ENCODE measurements around the gene LIME1.
A peak's percentile ranks its signal among the peaks of the same experiment; 100 is the strongest.
"Not testable (repeated sequence)": the region's sequence is repeated elsewhere in the genome, so short reads cannot be mapped to it uniquely, and the experiment has no call there.

The LIME1 gene

GRCh38 chr20:63718996-63719395, 17.5 kb upstream of the LIME1 start:
- no peaks in the 10 kb centered on the region; the same call in 1 of the 2 replicates for H3K9me3 ChIP-seq (ENCODE audit: control insufficient read depth, insufficient read depth, low read length)
- H3K9me2 ChIP-seq (replicated peaks; ENCODE audit: control insufficient read depth, low read length) = no peaks in the 10 kb centered on the region
- peaks cover 54% of the 10 kb centered on the region for H3K36me3 ChIP-seq (ENCODE audit: control insufficient read depth, low read length)
- H4K20me1 ChIP-seq (ENCODE audit: control insufficient read depth, insufficient read depth, low read depth, low read length) = no peaks in the 10 kb centered on the region
- H3K27me3 ChIP-seq (ENCODE audit: control insufficient read depth, low read length) = no peaks in the 10 kb centered on the region
- no peak overlapping the region for H3K4me2 ChIP-seq (ENCODE audit: low read length)
- no peaks in the 10 kb centered on the region for H3F3A ChIP-seq (ENCODE audit: control insufficient read depth, insufficient read depth)
- H3K4me1 ChIP-seq (ENCODE audit: control insufficient read depth, low read length) = no peaks in the 10 kb centered on the region
- no peak overlapping the region for H3K27ac ChIP-seq (ENCODE audit: low read depth, low read length)
- H3K4me3 ChIP-seq (ENCODE audit: low read length) = no peak overlapping the region
- H3K79me2 ChIP-seq (ENCODE audit: control insufficient read depth, low read length) = peaks cover 66% of the 10 kb centered on the region
- TF ChIP-seq CTCF (IDR thresholded peaks at IDR 0.05; ENCODE audit: low read depth, low read length, poor library complexity, severe bottlenecking) (no peak), EZH2phosphoT487 (IDR thresholded peaks at IDR 0.05; ENCODE audit: borderline replicate concordance, low read length) (no peak)

- Histone ChIP-seq H3K36me3 (ENCODE audit: control insufficient read depth, low read length) (peaks cover 52% of the 10 kb centered on the region), H3K79me2 (ENCODE audit: control insufficient read depth, low read length) (peaks cover 50% of the 10 kb centered on the region), H3K4me1 (ENCODE audit: control insufficient read depth, low read length) (peaks cover 18% of the 10 kb centered on the region)
- H4K20me1 ChIP-seq (ENCODE audit: control insufficient read depth, insufficient read depth, low read depth, low read length); H3K4me3 ChIP-seq (ENCODE audit: low read length); H3K27ac ChIP-seq (ENCODE audit: low read depth, low read length); H3F3A ChIP-seq (ENCODE audit: control insufficient read depth, insufficient read depth); H3K9me3 ChIP-seq (ENCODE audit: control insufficient read depth, insufficient read depth, low read length); H3K27me3 ChIP-seq (ENCODE audit: control insufficient read depth, low read length); H3K4me2 ChIP-seq (ENCODE audit: low read length); H3K9me2 ChIP-seq (replicated peaks; ENCODE audit: control insufficient read depth, low read length): not testable (repeated sequence)
Observed at GRCh38 chr20:63722967-63723622, 13.4 kb upstream of the LIME1 start.

GRCh38 chr20:63730189-63730733, 6.2 kb upstream of the LIME1 start:
- H4K20me1 ChIP-seq (ENCODE audit: control insufficient read depth, insufficient read depth, low read depth, low read length); H3K4me3 ChIP-seq (ENCODE audit: low read length); H3K9me2 ChIP-seq (replicated peaks; ENCODE audit: control insufficient read depth, low read length); H3K27me3 ChIP-seq (ENCODE audit: control insufficient read depth, low read length); H3K9me3 ChIP-seq (ENCODE audit: control insufficient read depth, insufficient read depth, low read length): not testable (repeated sequence)
- peaks cover 45% of the 10 kb centered on the region for H3K79me2 ChIP-seq (ENCODE audit: control insufficient read depth, low read length)
- peak overlapping the region; percentile 28 for H3K4me2 ChIP-seq (ENCODE audit: low read length)
- peaks cover 45% of the 10 kb centered on the region for H3K4me1 ChIP-seq (ENCODE audit: control insufficient read depth, low read length)
- H3F3A ChIP-seq (ENCODE audit: control insufficient read depth, insufficient read depth) = peaks cover 17% of the 10 kb centered on the region
- H3K36me3 ChIP-seq (ENCODE audit: control insufficient read depth, low read length) = peaks cover 66% of the 10 kb centered on the region
- H3K27ac ChIP-seq (ENCODE audit: low read depth, low read length) = peak overlapping the region; percentile 17; the same call in 1 of the 2 replicates

GRCh38 chr20:63731410-63731809, 5.1 kb upstream of the LIME1 start:
- TF ChIP-seq EZH2phosphoT487 (IDR thresholded peaks at IDR 0.05; ENCODE audit: borderline replicate concordance, low read length) (no peak), CTCF (IDR thresholded peaks at IDR 0.05; ENCODE audit: low read depth, low read length, poor library complexity, severe bottlenecking) (no peak)

More at GRCh38 chr20:63731410-63731809, 5.1 kb upstream of the LIME1 start:
- peaks cover 17% of the 10 kb centered on the region for H3F3A ChIP-seq (ENCODE audit: control insufficient read depth, insufficient read depth)
- H4K20me1 ChIP-seq (ENCODE audit: control insufficient read depth, insufficient read depth, low read depth, low read length) = no peaks in the 10 kb centered on the region
- H3K9me2 ChIP-seq (replicated peaks; ENCODE audit: control insufficient read depth, low read length) = no peaks in the 10 kb centered on the region
- peaks cover 51% of the 10 kb centered on the region for H3K4me1 ChIP-seq (ENCODE audit: control insufficient read depth, low read length)
- H3K27ac ChIP-seq (ENCODE audit: low read depth, low read length) = no peak overlapping the region
- H3K4me2 ChIP-seq (ENCODE audit: low read length) = no peak overlapping the region
- peaks cover 66% of the 10 kb centered on the region for H3K36me3 ChIP-seq (ENCODE audit: control insufficient read depth, low read length)
- peaks cover 38% of the 10 kb centered on the region for H3K79me2 ChIP-seq (ENCODE audit: control insufficient read depth, low read length)
- H3K9me3 ChIP-seq (ENCODE audit: control insufficient read depth, insufficient read depth, low read length) = no peaks in the 10 kb centered on the region; the same call in 1 of the 2 replicates
- no peaks in the 10 kb centered on the region for H3K27me3 ChIP-seq (ENCODE audit: control insufficient read depth, low read length)
- no peak overlapping the region for H3K4me3 ChIP-seq (ENCODE audit: low read length)
